SK-N-SH treated with all-trans-retinoic acid at 6 μM for 48 hours (cell line): ENCODE results near the gene PHOSPHO1.

Experiments used
- ATAC-seq: fragments of 200-7000 bp; cut with Tn5 transposase; 3 replicates; pipeline ENCODE4 v1.9.1; 2020; ENCODE audit warnings: mild to moderate bottlenecking, moderate library complexity
- ARNTL ChIP-seq: fragments of 450-650 bp; formaldehyde crosslinking; IDR thresholded peaks from 2 replicates; pipeline ENCODE4 v1.5.0; 2020; ENCODE audit warnings: low read depth, mild to moderate bottlenecking, moderate library complexity, borderline replicate concordance
- BACH2 ChIP-seq: fragments of 250-450 bp; sonication (Bioruptor Pico); IDR thresholded peaks from 2 replicates; pipeline ENCODE4 v1.9.0; 2021; ENCODE audit warnings: mild to moderate bottlenecking, borderline replicate concordance
- CSDC2 ChIP-seq: fragments of 250-450 bp; sonication (Bioruptor Pico); IDR thresholded peaks from 2 replicates; pipeline ENCODE4 v1.5.0; 2020; ENCODE audit warnings: mild to moderate bottlenecking, moderate library complexity
- ESRRG ChIP-seq: fragments of 250-450 bp; sonication (Bioruptor Pico); IDR thresholded peaks from 2 replicates; pipeline ENCODE4 v1.6.1; 2021; ENCODE audit warnings: mild to moderate bottlenecking
- GLIS3 ChIP-seq: fragments of 250-450 bp; sonication (Bioruptor Pico); IDR thresholded peaks from 2 replicates; pipeline ENCODE4 v1.5.0; 2020; ENCODE audit warnings: mild to moderate bottlenecking, moderate library complexity
- ISL1 ChIP-seq: fragments of 250-450 bp; sonication (Bioruptor Pico); IDR thresholded peaks from 2 replicates; pipeline ENCODE4 v2.1.2; 2022; ENCODE audit warnings: mild to moderate bottlenecking, moderate library complexity
- OSR1 ChIP-seq: fragments of 250-450 bp; sonication (Bioruptor Pico); IDR thresholded peaks from 2 replicates; pipeline ENCODE4 v1.8.0; 2022; ENCODE audit warnings: moderate library complexity, mild to moderate bottlenecking, inconsistent platforms
- PPARA ChIP-seq: fragments of 250-450 bp; sonication (Bioruptor Pico); IDR thresholded peaks from 2 replicates; pipeline ENCODE4 v1.5.0; 2020; ENCODE audit warnings: mild to moderate bottlenecking, borderline replicate concordance
- RARB ChIP-seq: fragments of 250-450 bp; sonication (Bioruptor Pico); IDR thresholded peaks from 2 replicates; pipeline ENCODE4 v1.8.0; 2021; ENCODE audit warnings: mild to moderate bottlenecking, moderate library complexity
- SNAI2 ChIP-seq: fragments of 250-450 bp; sonication (Bioruptor Pico); IDR thresholded peaks from 2 replicates; pipeline ENCODE4 v1.5.0; 2020; ENCODE audit warnings: mild to moderate bottlenecking, moderate library complexity
- TCF4 ChIP-seq: fragments of 250-450 bp; sonication (Bioruptor Pico); IDR thresholded peaks from 2 replicates; pipeline ENCODE4 v1.8.0; 2021; ENCODE audit warnings: mild to moderate bottlenecking, moderate library complexity, borderline replicate concordance
- TOX ChIP-seq: fragments of 250-450 bp; sonication (Bioruptor Pico); IDR thresholded peaks from 2 replicates; pipeline ENCODE4 v1.8.0; 2021; ENCODE audit warnings: mild to moderate bottlenecking, moderate library complexity, borderline replicate concordance
- ZC3H10 ChIP-seq: fragments of 250-450 bp; sonication (Bioruptor Pico); IDR thresholded peaks from 2 replicates; pipeline ENCODE4 v1.5.1; 2021; ENCODE audit warnings: mild to moderate bottlenecking, moderate library complexity
- ZFP3 ChIP-seq: fragments of 250-450 bp; sonication (Bioruptor Pico); IDR thresholded peaks from 2 replicates; pipeline ENCODE4 v1.5.0; 2020; ENCODE audit warnings: mild to moderate bottlenecking, moderate library complexity
- ZNF565 ChIP-seq: fragments of 450-650 bp; formaldehyde crosslinking; conservative IDR thresholded peaks from 2 replicates; pipeline ENCODE4 v1.5.0; 2020; ENCODE audit warnings: low read depth, mild to moderate bottlenecking, moderate library complexity
- ZNF70 ChIP-seq: fragments of 450-650 bp; formaldehyde crosslinking; IDR thresholded peaks from 2 replicates; pipeline ENCODE4 v1.5.0; 2020; ENCODE audit warnings: mild to moderate bottlenecking, moderate library complexity
- ZNF8 ChIP-seq: fragments of 450-650 bp; formaldehyde crosslinking; IDR thresholded peaks from 2 replicates; pipeline ENCODE4 v1.5.0; 2020; ENCODE audit warnings: mild to moderate bottlenecking, moderate library complexity
- TF ChIP-seq, protein P1 (sequence below): fragments of 250-450 bp; sonication (Bioruptor Pico); IDR thresholded peaks from 2 replicates; pipeline ENCODE4 v1.5.1; 2021; ENCODE audit warnings: mild to moderate bottlenecking, moderate library complexity
- TF ChIP-seq, protein P2 (sequence below): fragments of 250-450 bp; sonication (Bioruptor Pico); IDR thresholded peaks from 2 replicates; pipeline ENCODE4 v1.5.0; 2020; ENCODE audit warnings: mild to moderate bottlenecking, moderate library complexity
- TF ChIP-seq, protein P3 (sequence below): fragments of 250-450 bp; sonication (Bioruptor Pico); IDR thresholded peaks from 2 replicates; pipeline ENCODE4 v1.8.0; 2021; ENCODE audit warnings: low read depth, mild to moderate bottlenecking, moderate library complexity, borderline replicate concordance
- TF ChIP-seq, protein P4 (sequence below): fragments of 250-450 bp; sonication (Bioruptor Pico); IDR thresholded peaks from 2 replicates; pipeline ENCODE4 v1.5.1; 2020; ENCODE audit warnings: low read depth, mild to moderate bottlenecking, moderate library complexity
- TF ChIP-seq, protein P5 (sequence below): fragments of 250-450 bp; sonication (Bioruptor Pico); IDR thresholded peaks from 2 replicates; pipeline ENCODE4 v1.8.0; 2020; ENCODE audit warnings: mild to moderate bottlenecking, moderate library complexity, borderline replicate concordance

Gene PHOSPHO1

DNA sequence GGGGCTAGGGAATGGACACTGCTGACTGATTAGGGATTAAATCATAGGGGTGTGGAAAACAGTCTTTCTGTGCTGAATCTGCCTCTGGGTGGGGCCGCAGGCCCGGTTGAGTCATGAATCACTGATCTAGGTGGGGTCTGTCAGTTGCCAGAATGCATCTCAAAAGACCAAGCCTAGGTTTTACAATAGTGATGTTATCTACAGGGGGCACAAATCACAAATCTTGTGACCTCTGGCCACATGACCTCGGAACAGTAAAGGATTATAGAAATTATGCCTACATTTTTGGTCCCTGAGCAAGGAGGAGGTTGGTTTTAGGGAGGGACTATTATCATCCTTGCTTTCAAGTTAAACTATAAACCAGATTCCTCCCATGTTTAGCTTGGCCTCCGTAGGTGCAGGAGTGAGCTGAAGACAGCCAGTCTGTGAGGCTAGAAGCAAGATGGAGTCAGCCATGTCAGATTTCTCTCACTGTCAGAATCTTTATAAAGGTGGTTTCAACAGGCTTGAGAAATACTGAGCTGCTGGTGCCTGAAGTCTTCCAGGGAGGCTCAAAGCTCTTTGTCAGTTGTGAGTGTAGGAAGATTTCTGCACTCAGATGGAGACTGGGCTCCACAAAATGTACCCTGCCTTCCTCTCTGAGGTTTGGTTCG, 33.1 kb downstream of the PHOSPHO1 start:
- no peak for ATAC-seq
- TF ChIP-seq ISL1 (CRISPR knock-in tag) (no peak), PPARA (CRISPR knock-in tag) (no peak), TOX (CRISPR knock-in tag) (no peak), BACH2 (CRISPR knock-in tag) (no peak), ZNF565 (CRISPR knock-in tag) (no peak), RARB (CRISPR knock-in tag) (no peak), ZFP3 (no peak), ARNTL (no peak), ZC3H10 (CRISPR knock-in tag) (no peak), TCF4 (no peak), ZNF8 (CRISPR knock-in tag) (no peak), GLIS3 (CRISPR knock-in tag) (no peak), CSDC2 (CRISPR knock-in tag) (no peak), OSR1 (CRISPR knock-in tag) (no peak), ESRRG (no peak), SNAI2 (CRISPR knock-in tag) (no peak)
- TF ChIP-seq, protein P1, sequence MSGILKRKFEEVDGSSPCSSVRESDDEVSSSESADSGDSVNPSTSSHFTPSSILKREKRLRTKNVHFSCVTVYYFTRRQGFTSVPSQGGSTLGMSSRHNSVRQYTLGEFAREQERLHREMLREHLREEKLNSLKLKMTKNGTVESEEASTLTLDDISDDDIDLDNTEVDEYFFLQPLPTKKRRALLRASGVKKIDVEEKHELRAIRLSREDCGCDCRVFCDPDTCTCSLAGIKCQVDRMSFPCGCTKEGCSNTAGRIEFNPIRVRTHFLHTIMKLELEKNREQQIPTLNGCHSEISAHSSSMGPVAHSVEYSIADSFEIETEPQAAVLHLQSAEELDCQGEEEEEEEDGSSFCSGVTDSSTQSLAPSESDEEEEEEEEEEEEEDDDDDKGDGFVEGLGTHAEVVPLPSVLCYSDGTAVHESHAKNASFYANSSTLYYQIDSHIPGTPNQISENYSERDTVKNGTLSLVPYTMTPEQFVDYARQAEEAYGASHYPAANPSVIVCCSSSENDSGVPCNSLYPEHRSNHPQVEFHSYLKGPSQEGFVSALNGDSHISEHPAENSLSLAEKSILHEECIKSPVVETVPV (CRISPR knock-in tag), result no peak
- TF ChIP-seq, protein P2, sequence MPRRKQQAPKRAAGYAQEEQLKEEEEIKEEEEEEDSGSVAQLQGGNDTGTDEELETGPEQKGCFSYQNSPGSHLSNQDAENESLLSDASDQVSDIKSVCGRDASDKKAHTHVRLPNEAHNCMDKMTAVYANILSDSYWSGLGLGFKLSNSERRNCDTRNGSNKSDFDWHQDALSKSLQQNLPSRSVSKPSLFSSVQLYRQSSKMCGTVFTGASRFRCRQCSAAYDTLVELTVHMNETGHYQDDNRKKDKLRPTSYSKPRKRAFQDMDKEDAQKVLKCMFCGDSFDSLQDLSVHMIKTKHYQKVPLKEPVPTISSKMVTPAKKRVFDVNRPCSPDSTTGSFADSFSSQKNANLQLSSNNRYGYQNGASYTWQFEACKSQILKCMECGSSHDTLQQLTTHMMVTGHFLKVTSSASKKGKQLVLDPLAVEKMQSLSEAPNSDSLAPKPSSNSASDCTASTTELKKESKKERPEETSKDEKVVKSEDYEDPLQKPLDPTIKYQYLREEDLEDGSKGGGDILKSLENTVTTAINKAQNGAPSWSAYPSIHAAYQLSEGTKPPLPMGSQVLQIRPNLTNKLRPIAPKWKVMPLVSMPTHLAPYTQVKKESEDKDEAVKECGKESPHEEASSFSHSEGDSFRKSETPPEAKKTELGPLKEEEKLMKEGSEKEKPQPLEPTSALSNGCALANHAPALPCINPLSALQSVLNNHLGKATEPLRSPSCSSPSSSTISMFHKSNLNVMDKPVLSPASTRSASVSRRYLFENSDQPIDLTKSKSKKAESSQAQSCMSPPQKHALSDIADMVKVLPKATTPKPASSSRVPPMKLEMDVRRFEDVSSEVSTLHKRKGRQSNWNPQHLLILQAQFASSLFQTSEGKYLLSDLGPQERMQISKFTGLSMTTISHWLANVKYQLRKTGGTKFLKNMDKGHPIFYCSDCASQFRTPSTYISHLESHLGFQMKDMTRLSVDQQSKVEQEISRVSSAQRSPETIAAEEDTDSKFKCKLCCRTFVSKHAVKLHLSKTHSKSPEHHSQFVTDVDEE (CRISPR knock-in tag), result no peak
- TF ChIP-seq, protein P3, sequence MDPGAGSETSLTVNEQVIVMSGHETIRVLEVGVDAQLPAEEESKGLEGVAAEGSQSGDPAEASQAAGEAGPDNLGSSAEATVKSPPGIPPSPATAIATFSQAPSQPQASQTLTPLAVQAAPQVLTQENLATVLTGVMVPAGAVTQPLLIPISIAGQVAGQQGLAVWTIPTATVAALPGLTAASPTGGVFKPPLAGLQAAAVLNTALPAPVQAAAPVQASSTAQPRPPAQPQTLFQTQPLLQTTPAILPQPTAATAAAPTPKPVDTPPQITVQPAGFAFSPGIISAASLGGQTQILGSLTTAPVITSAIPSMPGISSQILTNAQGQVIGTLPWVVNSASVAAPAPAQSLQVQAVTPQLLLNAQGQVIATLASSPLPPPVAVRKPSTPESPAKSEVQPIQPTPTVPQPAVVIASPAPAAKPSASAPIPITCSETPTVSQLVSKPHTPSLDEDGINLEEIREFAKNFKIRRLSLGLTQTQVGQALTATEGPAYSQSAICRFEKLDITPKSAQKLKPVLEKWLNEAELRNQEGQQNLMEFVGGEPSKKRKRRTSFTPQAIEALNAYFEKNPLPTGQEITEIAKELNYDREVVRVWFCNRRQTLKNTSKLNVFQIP, result no peak
- TF ChIP-seq, protein P4, sequence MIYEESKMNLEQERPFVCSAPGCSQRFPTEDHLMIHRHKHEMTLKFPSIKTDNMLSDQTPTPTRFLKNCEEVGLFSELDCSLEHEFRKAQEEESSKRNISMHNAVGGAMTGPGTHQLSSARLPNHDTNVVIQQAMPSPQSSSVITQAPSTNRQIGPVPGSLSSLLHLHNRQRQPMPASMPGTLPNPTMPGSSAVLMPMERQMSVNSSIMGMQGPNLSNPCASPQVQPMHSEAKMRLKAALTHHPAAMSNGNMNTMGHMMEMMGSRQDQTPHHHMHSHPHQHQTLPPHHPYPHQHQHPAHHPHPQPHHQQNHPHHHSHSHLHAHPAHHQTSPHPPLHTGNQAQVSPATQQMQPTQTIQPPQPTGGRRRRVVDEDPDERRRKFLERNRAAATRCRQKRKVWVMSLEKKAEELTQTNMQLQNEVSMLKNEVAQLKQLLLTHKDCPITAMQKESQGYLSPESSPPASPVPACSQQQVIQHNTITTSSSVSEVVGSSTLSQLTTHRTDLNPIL (CRISPR knock-in tag), result no peak

DNA sequence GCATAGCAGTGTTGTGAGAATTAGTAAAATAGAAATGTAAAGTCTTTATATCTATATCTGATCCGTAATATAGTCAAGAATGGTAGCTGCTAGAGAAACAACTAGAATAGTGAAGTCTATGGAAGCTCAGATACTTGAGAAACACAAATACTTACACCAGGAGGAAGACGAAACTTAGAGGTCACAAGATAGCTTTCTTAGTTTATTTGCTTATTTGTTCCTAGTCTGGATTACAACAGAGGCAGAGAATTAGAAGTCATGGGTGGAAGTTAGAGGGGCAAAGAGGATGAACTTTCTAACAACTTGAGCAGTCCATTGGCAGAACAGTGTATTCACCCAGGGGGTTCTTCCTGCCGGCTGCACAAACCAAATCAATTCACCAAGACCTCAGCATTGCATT, 34.1 kb downstream of the PHOSPHO1 start:
- TF ChIP-seq, protein P4 (CRISPR knock-in tag), result no peak
- TF ChIP-seq ZFP3 (no peak), ZC3H10 (CRISPR knock-in tag) (no peak), ZNF565 (CRISPR knock-in tag) (no peak), ISL1 (CRISPR knock-in tag) (no peak), ESRRG (no peak), RARB (CRISPR knock-in tag) (no peak), PPARA (CRISPR knock-in tag) (no peak), TOX (CRISPR knock-in tag) (no peak), ZNF70 (CRISPR knock-in tag) (no peak), ARNTL (no peak), TCF4 (no peak), GLIS3 (CRISPR knock-in tag) (no peak), CSDC2 (CRISPR knock-in tag) (no peak), OSR1 (CRISPR knock-in tag) (no peak)
- TF ChIP-seq, protein P5, sequence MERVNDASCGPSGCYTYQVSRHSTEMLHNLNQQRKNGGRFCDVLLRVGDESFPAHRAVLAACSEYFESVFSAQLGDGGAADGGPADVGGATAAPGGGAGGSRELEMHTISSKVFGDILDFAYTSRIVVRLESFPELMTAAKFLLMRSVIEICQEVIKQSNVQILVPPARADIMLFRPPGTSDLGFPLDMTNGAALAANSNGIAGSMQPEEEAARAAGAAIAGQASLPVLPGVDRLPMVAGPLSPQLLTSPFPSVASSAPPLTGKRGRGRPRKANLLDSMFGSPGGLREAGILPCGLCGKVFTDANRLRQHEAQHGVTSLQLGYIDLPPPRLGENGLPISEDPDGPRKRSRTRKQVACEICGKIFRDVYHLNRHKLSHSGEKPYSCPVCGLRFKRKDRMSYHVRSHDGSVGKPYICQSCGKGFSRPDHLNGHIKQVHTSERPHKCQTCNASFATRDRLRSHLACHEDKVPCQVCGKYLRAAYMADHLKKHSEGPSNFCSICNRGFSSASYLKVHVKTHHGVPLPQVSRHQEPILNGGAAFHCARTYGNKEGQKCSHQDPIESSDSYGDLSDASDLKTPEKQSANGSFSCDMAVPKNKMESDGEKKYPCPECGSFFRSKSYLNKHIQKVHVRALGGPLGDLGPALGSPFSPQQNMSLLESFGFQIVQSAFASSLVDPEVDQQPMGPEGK, result no peak
- TF ChIP-seq, protein P3, result no peak
- TF ChIP-seq, protein P1 (CRISPR knock-in tag), result no peak
- no peak for ATAC-seq
